Erythroblast (primary cell): ENCODE results near the gene HIVEP1.

ENCODE experiments used
- GATA1 ChIP-seq: IDR thresholded peaks from 2 replicates; pipeline ENCODE4 v1.6.1; 2011; ENCODE audit warnings: low read depth, mild to moderate bottlenecking, control low read depth, low read length, moderate library complexity
- POLR2A ChIP-seq: IDR thresholded peaks from 2 replicates; pipeline ENCODE4 v1.6.1; 2011; ENCODE audit warnings: mild to moderate bottlenecking, low read length

DNA sequence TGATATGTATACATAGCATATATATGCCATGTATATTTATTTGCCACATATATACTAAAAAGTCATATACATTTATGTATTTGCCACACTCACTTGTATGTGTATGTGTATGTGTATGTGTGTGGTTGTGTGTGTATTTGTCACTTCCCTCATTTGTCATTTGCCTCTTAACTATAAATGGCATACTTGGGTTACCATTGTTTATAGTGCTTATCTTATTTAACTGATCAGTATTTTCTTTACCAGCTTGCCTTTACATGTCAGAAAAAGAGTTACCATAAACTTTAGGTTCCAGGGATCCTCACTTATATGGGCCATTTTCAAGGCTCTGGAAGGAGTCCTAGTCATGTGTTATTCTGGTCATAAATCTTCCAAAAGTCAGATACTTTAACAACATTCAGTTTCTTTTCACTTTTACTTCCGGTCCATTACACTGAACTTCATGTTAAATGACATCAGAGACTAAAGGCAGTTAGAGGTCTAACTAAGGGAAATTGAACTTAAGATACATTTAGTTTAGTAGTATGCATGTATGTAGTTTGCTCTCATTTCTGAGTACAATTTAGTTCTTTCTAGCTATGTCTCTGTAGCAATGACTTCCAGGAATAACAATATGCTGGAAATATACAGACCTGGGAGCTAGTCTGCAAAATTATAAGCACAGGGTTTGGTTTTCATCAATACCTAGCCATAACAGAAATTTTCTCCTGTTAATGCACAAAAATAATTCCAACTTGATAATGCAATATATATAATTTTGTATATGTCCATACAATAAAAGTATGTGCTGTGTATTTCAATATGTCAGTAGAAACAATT is 33.7 kb upstream of the HIVEP1 start:
- TF ChIP-seq POLR2A (no peak), GATA1 (no peak)
